ENCODE results near the gene CA5A. TPM values are rescaled to one million over a fixed set of nuclear protein-coding genes. Genes with fewer than 3 reads are reported as not detected.

The CA5A gene
- total and polyA plus RNA-seq, 9 of the 15 experiments (the other 6 are each of a cell fraction or from before 2014, with no cell fraction given) = not detected

GRCh38 chr16:87854053-87854906 is 82.0 kb downstream of the CA5A start (continued):
- TF ChIP-seq RBM14 (IDR thresholded peaks at IDR 0.05; ENCODE audit: borderline replicate concordance, insufficient read depth, low read depth, low read length) = no peak
- no peak for TF ChIP-seq MED1 (CRISPR knock-in tag; IDR thresholded peaks at IDR 0.05; ENCODE audit: borderline replicate concordance)
- 0 out of 2 replicates have a peak, but pooled peaks have one; percentile 46 for TF ChIP-seq ZNF324 (CRISPR knock-in tag; IDR thresholded peaks at IDR 0.05)
- peak; percentile 94 for TF ChIP-seq THRB (CRISPR knock-in tag; conservative IDR thresholded peaks at IDR 0.05)
- peak; percentile 97 for TF ChIP-seq KLF16 (IDR thresholded peaks at IDR 0.05)

GRCh38 chr16:87853411-87854052 is 82.8 kb downstream of the CA5A start:
- Histone ChIP-seq H3K4me1 (replicated peaks in 1 of 2; ENCODE audit: control insufficient read depth in 2 of 2, insufficient read depth in 2 of 2, low read length in 2 of 2) (peaks cover 56 to 85% of the 10 kb centered on the region in 2 experiments), H3K9me3 (replicated peaks; ENCODE audit: control insufficient read depth, insufficient read depth, low read depth, low read length) (no peaks in the 10 kb centered on the region), H3K4me2 (ENCODE audit: insufficient read depth, low read length) (peak overlapping the region; percentile 76), H3K27ac (ENCODE audit: extremely low read depth, low read depth, low read length) (peak overlapping the region; percentile 98), H2AFZ (ENCODE audit: low read depth, low read length) (peak overlapping the region; percentile 72; the same call in 1 of the 2 replicates), H3K27me3 (ENCODE audit: control insufficient read depth in 2 of 2, insufficient read depth in 2 of 2, low read length in 2 of 2) (no peaks in the 10 kb centered on the region), H3K4me3 (peak overlapping the region; percentile 28), H3K9me1 (ENCODE audit: control insufficient read depth, insufficient read depth, low read length) (no peaks in the 10 kb centered on the region), H3K36me3 (ENCODE audit: control insufficient read depth, insufficient read depth, low read length) (peaks cover 85% of the 10 kb centered on the region), H3K79me2 (ENCODE audit: control insufficient read depth, insufficient read depth, low read length) (peaks cover 98% of the 10 kb centered on the region), H4K20me1 (replicated peaks; ENCODE audit: control insufficient read depth, insufficient read depth, low read length) (peaks cover 39% of the 10 kb centered on the region), H3K9ac (ENCODE audit: insufficient read depth in 1 of 2, low read depth in 2 of 2, low read length in 2 of 2) (peak overlapping the region; percentile 97 to 98)
- POLR2A ChIA-PET = interaction anchor here (0.6 to 5.8 kb wide), 13 partner anchors 14 to 799 kb away, joined by 3 to 70 read pairs (median 3); partner anchors contain the start of gene SLC7A5
- BruUV-seq (replicated peaks) = no TSS peak
- CTCF ChIA-PET (ENCODE audit: low intra/inter-chr PET ratio) = interaction anchor here (0.7 kb wide), 1 partner anchor 22 kb away, joined by 3 read pairs; no protein-coding TSS in a partner anchor
- 4% methylated on average over 14 of the region's 25 CpGs for WGBS (ENCODE audit: insufficient coverage, low coverage, missing lambda C conversion rate)
- in situ Hi-C loops (cut with MboI) (no loop called here), intact Hi-C loops (cut with micrococcal nuclease) (loop anchor here (1.0 kb wide), 1 partner anchor 74 kb away; no protein-coding TSS in a partner anchor)
- ATAC-seq (peak; percentile 73), DNase-seq (ENCODE audit: extremely low read depth in 1 of 4, low spot score in 3 of 4) (peak; percentile 89 to 93 (median 92)), FAIRE-seq (peak; percentile 87)
- TF ChIP-seq ZNF717 (CRISPR knock-in tag; IDR thresholded peaks at IDR 0.05) (no peak), ZNF165 (CRISPR knock-in tag; IDR thresholded peaks at IDR 0.05; ENCODE audit: borderline replicate concordance) (0 out of 2 replicates have a peak, but pooled peaks have one; percentile 17), ZNF740 (CRISPR knock-in tag; IDR thresholded peaks at IDR 0.05) (peak; percentile 8), ZNF740 (tag; IDR thresholded peaks at IDR 0.05) (peak; percentile 27 to 74; a peak in 1 of 4 replicates), EHMT2 (IDR thresholded peaks at IDR 0.05) (no peak), SUPT5H (IDR thresholded peaks at IDR 0.05) (peak; percentile 32), NCOA2 (IDR thresholded peaks at IDR 0.05; ENCODE audit: partially characterized antibody in 2 of 2) (no peak), SRF (CRISPR knock-in tag; IDR thresholded peaks at IDR 0.05) (peak in 1 of 2 experiments; percentile 82; a peak in 2 of 4 replicates), MNT (conservative IDR thresholded peaks at IDR 0.05) (peak; percentile 42 to 66; a peak in 3 of 4 replicates)

Data from K562 (cell line).